Measurements from ENCODE around the gene PORCN.

Gene PORCN

DNA sequence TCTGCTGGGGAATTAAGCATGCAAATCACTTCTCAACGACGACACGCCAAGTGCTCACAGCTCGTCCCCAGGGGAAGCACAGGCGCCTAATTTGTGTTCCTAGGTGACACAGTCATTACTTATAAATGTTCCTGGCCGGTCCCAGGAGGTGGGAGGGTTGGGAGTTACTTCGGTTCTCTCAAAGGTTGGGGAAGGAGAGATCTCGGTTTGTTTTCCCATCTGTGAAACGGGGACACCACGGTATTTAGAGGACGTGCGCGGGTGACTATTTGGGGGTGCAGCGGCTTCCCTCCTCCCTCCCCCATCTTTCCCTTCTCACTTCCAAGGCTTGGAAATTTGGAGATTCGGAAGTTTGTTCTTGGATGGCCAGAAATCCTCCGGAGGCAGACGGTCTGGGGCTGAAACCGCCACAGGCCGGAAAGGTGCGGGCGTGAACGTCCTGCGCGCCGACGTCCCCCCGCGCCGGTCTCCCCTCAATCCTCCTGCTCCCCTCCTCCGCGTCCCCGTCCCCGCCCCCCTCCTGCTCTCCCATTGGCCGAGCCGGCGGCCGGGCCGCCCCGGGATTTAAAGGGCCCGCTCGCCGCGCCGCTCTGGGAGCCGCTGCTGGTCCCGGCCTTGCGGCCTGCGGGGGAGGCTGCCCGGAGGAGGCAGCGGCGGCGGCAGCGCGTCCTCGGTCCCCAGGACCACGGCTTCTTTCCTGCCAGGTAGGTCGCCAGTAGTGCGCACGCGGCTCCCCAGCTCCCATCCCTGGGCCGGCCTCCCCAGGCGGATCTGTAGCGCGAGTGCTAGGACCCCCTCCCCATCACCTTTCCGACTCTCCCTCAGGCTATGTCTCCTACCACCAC is at the start of gene PORCN:
TSS of gene PORCN (plus strand) at position 593 of the 845 bp plus-strand sequence. CDS start 829 bp downstream, outside the sequence.
- peak; percentile 79 for DNase-seq

DNA sequence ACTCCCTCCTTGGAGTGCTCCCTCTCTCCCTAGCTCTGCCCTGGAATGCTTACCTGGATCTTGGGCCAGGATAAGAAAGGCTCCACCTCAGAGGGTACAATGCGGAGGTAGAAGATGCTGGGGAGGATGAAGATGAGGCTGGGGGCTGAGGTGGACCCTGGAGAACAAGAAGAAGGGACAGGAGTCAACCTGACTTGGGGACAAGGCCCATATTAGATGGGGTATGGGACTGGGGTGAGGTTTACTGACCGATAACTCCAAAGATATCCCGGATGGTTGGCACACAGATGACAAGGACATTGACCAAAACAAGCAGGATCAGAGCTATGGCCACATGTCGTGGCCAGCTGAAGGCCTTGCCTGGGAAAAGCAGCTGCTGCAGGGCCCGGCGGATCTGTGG is 49.3 kb upstream of the PORCN start:
- no peak for DNase-seq

DNA sequence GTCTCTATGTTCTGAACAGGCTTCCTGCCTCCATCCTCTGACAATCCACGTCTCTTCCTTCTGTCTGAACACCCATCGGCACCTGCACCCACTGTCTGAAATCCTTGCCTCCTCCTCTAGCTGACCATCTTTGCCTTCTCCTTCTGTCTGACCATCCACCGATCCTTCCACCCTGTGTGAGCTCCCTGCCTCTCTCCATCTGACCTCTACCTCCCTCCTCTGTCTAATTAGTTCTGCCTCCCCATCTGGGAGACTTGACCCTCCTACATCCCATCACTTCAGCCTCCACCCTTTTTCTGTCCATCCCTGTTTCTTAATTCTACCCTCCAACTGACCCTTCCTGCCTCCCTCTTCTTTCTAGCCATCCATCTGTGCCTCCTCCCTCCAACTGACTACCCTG is 48.8 kb upstream of the PORCN start:
- DNase-seq, result no peak

DNA sequence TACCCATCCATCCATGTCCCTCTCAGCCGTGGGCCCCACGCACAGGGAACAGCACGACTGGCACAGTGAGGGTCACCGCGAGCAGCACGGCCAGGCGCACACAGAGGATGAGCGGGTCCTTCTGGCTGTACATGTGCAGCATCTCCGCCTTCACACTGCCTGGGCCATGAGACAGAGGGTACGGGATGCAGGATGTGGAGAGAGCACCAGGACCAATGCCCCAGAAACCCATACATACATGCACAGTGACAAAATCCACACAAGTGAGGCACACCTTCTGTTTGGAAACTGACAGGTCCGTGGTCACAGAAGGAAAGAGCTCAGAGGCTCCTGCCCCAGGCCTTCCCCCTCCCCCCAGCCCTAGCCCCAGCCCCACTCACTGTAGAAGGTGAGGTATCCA is 48.2 kb upstream of the PORCN start:
- DNase-seq, result no peak

DNA sequence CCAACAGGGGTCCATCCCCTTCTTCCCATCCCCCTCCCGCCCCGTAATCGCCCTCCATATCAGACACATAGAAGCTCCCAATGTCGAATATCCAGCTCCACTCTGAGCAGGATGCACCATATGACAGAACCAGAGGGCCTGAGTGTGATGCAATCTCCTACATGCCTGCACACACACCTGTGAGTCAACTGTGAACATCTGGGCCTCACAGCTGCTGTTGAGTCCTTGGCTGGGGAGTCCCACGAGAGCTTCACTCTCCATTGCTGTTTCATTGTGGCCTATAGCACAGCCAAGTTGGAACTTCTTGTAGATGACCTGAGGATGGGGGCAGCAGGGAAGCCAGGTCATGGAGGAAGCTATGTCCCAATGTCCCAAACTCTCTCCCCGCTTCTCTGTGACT is 47.0 kb upstream of the PORCN start:
- DNase-seq, result no peak

DNA sequence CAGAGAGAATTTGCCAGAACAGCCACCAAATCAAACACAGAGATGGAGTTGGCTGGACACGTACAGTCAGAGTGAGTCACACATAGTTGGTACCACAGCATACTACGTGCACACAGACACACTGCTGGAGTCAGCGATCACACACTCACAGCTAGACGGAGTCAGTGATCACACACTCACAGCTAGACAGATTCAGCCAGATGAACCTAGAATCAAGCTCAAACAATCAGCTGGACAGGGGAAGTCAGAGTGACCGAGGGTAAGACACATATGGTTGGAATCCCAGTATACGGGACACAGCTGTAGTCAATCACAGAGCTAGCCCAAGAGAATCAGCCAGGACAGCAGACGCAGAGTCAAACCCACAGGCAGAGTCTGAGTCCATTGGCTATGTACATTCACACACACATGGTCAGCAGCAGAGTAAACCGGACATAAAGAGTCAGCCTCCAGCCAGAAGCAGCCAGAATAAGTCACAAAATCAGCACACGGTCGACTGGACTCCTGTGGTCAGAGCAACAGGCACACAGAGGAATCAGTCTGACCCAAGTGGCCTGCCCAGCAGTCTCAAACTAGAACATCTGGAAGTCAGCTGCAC is 43.4 kb upstream of the PORCN start:
- no peak for DNase-seq

DNA sequence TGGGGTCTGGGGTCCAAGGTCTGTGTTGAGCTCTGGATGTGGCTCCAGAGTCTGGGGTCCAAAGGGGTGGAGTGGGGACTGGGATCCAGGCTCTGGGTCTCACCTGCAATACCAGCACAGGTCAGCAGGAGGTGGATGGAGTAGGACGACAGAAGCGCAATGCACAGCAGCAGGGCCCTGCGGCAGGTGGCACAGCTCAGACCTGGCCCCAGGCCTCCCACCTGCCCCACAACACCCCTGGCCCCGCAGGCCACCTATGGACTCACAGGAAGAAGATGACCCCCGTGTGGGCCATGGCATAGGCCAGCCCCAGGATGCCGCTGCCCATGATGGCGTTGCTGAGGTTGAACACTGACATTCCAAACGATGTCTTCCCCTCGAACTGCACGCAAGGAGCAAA is 42.1 kb upstream of the PORCN start:
- no peak for DNase-seq

DNA sequence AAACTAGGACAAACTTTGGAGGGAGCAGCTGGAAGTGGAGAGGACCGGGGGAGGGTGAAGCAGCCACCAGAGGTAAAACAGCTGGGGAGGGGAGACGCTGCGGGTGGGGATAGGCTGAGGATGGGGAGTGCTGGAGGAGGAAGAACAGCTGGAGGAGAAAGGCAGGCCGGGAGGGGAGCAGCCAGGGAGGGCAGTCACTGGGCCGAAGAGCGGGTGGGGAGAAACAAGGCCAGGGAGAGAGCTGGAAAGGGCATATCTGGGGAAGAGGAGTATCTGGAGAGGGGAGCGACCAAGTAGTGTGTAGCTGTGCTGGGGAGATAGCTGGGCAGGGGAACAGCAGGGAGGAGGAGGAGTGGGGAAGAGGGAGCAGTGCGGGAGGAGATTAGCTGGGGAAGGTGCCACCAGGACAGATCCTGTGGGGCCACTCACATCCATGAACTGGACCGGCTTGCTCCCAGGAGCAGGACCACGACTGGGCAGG is 41.5 kb upstream of the PORCN start:
- DNase-seq, result no peak

DNA sequence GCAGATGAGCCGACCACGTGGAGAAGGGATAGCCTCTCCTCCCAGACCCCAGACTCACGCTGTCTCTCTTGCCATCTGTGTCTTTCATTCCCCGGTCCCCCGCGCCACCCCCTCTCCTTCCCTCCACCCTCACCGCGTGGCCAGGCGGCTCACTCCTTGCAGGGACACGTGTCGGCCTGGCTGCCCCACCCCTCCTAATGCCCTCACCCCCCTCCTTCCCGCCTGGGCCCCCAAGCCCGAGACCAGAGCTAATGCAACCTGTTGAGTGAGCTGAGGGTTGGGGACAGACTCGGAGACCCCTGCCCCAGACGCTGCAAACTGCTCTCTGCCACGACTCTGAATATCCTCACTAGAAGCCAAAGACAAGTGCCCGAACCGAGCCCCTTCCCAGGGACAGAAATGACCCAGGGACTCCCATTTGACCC is 40.5 kb upstream of the PORCN start:
- peak; percentile 11 for DNase-seq

DNA sequence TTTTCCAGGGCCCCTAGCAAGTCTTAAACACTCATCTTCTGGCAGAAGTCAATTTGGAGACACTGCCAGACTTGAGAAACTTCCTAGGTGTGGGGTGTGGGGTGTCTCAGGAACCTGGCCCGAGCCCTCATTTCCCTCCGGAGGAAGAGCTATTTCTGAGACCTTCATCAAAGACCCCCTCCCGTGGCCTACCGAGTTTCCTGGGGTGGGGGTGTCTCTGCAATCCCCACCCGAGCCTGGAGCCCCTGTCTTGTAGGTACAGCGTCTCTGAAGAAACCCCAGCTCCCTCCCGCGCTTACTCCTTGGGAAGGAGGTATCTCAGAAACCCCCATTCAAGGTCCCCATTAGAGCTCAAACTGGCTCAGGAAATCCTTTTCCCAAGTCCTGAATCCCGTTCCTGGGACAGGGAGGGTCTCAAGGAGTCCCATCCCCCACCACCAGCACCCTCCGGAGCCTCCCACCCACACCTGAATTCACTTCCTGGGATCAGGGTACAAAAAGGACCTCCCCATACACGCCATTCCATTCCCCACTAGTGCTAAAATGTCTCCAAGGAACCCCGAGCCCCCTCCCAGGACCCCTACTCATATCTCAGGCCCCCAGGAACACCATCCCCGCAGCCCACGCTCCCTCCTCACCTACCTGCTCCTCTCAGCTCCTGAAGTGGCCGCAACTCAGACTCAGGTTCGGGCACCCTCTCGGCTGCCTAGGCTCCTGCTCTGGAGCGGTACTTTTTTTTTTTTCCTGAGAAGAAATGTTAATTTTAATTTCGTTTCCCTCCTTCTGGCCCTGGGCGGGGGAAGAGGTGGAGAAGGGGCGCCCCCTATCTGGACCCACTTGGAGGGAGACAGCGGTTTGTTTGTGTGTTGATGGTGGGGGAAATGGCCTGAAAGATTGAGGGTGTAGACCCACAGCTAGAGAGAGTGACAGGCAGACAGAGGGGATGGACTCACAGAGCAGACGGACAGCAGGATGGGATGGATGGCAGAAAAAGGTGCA is 39.8 kb upstream of the PORCN start:
- DNase-seq, result peak; percentile 28

DNA sequence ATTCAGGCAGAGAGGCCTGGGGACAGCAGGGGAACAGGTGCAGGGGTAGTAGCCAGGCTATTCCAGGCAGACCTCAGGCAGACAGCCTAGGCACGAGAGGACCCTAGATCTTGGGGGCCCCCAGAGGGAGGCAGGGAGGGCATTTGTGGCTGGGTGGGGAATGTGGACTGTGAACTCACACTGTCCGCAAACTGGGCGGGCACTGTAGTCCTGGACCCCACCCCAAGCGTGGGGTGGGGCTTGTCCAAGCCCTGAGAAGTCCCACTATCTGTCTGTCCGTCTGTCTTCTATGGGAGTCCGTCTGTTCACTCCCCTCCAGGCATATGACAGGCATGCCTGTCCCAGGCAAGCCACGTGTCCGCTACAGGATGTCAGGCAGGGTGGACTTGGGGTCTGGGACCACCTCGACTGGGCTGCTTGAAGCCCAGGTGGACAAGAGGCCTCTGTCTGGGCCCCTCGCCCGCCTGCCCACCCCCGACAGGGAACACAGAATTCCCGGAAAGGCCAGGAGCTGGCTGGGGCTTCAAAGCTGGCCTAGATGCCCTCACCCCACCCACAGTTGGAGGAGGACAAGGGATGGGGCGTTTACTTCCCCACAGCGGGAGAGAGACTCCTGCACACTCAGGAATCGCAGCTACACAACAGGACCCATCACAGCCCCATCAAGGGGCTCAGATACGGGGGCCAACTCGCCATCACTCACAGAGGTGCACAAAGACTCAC is 38.5 kb upstream of the PORCN start, which contains the start of gene SLC38A5:
TSS of gene SLC38A5 (minus strand) at position 151 of the 723 bp plus-strand sequence. CDS start 2,336 bp downstream, outside the sequence.
- DNase-seq, result no peak

DNA sequence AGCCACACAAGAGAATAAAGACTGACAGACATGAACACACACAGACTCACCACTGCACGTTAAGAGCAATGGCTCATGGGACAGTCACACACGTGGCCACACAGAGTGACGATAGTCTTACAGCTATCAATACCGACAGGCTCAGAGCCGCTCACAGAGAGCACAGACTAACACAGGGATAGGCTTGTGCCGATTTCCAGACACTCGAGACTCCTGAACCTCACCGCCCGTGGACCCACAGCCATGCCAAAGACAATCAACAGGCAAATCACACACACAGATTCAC is 38.0 kb upstream of the PORCN start:
- DNase-seq, result no peak

DNA sequence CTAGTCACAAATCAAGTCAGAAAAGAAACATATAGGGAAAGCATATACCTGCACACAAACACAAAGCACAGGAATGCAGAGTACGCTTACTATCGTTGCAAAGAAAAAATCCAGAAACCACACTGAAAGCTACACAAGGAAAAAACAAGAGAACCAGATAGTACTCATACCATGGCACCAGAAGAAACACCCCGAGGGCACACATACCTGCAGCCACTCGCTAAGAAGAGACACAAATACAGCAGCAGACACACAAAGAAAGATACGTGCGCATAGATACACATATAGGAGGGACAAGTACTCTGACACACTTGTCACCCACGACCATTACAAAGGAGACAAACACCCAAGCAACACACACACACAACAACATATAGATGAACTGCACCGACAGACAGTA is 37.3 kb upstream of the PORCN start:
- no peak for DNase-seq

DNA sequence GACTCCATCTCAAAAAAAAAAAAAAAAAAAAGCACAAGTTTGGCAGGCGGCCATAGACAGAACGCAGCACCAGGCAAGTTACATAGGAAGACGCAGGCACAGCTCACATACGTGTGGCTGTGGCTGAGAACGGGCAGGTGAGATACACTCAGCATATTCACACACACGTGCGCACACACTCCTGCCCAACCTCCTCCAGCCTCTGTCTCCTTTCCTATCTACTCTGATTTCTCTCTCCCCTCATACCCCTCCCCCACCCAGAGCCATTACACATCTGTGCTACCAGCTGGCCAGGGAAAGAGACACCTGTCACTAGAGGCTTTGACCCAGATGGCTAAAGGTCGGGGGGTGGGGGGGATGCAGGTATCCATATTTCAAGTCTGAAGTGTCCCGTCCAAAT is 36.6 kb upstream of the PORCN start:
- no peak for DNase-seq

DNA sequence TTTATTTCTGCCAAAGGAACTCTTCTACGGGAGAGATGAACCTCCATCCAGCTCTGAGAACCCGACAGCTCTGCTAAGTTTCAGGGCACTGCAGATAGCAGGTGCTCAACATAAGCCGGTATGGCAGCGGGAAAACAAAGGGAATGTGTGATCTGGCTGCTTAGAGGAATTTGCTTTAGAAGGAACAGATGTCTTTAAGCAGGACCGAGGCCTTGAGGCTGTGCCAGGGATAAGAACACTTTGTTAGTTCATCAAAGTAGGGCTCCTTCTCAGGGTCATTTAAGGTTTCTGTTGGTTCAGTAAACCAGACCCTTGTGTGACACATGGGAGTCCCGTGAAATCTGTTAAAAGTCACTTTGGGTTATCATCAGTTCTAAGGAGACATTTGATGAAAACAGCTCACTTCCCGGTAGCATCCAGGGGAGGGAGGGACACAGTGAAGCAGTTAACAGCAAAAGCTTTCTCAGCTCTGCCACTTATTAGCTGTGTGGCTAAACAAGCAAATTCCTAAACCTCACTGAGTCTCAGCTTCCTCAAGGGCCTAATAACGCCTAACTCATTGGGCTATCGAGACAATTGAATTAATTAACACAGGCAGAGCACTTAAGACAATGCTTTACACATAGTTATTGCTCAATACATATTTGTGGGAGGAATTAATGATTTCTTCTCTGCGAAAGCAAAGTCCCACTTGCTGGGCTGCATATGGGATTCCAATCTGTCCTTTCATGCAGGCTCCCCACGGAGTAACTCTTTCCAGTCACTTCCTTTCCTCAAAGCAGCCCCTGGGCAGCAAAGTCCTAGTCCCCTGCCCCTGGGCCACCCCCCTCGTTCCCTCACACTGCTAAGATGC is 35.7 kb upstream of the PORCN start:
- DNase-seq, result no peak

DNA sequence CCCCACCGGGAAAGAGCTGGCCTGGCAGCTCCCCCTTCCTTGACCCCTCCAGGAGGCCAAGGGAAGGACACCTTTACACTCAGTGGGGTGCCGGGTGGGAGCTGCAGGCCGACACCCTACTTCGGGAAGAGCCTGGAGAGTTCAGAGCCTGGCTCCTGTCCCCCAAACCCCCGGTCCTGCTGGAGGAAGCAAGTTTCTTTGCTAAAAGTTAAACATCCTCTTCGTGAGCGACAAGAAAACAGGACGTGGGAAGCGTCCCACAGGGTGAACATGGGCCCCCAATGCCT is 35.1 kb upstream of the PORCN start:
- DNase-seq, result no peak

DNA sequence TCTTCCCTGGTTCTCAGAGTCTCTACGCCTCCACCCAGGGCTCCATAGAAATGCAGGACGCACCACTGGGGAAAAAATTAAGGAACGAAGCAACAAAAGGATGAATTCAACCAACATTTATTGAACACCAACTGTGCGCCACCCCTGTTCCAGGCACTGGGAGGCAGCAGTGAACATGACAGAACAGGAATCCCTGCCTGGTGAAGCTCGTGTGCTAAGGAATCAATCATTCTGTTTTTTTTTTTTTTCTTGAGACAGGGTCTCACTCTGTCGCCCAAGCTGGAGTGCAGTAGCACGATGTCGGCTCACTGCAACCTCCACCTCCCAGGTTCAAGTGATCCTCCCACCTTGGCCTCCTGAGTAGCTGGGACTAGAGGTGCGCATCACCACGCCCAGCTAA is 34.7 kb upstream of the PORCN start:
- DNase-seq, result no peak

DNA sequence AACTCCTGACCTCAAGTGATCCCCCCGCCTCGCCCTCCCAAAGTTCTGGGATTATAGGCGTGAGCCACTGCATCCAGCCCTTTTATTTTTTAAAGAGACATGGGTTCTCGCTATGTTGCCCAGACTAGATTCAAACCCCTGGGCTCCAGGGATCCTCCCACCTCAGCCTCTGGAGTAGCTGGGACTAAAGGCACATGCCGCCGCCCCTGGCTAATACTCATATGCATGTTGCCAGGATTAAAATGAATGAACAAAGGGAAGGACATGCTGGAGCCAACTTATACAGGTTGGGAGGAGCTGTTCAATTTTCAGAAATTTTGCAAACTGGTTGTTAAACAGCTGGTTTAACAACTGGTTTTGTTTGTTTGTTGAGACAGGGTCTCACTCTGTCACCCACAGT is 34.2 kb upstream of the PORCN start:
- DNase-seq, result no peak

DNA sequence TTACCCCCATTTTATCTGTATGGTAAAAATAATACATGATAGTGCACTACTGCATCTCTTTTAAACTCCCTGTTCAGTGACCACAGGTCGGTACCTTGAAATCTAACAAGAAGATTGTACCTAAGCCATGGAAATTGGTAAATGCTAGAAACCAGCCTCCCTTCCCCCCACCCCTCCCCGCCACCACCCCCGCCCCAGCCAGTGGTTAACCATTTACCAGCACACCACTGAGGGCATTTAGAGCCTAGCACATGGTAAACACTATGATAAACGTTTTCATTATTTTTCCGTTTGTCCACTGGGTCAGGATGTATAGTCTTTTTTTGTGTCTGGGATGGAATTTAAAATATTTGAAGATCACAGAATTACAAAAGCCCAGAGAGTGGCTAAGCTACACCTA is 33.5 kb upstream of the PORCN start:
- DNase-seq, result no peak

DNA sequence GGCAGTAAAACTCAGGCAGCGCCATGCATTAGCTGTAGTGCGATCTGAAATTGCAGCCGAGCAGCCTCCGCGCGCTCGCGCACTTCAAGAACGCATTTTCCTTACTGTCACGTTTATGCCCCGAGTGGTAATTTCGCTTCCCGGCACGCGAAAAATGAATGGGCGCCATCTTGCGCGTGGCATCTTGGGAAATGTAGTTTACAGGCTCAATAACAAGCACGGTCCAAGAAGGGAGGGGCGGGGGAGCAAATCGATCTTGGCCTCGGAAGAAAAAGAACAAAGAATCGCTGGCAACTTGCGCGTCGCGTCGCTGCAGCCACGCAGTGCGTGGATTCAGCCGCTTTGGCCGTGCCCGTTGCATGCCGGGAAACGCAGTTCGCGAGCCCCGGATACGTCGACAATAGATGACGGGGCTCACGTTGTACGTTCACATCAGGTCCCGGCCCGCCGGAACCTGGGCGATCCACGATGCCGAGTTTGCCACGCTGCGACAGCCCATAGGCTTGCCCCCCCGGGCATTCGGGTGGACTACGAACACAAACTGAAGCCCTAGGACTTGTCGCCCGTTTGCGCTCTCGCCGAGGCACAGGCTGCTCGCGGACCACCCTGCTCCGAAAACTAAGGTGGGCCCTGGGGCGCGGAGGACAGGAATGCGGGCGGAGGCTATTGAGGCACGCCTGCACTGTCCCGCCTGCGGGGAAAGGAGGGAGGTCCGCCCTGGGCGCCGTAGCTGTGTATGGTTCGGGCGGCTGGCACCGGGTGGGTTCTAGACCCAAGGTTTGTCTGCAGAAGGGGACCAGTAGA is 32.8 kb upstream of the PORCN start, which contains the start of gene FTSJ1:
TSS of gene FTSJ1 (plus strand) at position 426 of the 804 bp plus-strand sequence. CDS start 1,849 bp downstream, outside the sequence.
- peak; percentile 94 for DNase-seq

DNA sequence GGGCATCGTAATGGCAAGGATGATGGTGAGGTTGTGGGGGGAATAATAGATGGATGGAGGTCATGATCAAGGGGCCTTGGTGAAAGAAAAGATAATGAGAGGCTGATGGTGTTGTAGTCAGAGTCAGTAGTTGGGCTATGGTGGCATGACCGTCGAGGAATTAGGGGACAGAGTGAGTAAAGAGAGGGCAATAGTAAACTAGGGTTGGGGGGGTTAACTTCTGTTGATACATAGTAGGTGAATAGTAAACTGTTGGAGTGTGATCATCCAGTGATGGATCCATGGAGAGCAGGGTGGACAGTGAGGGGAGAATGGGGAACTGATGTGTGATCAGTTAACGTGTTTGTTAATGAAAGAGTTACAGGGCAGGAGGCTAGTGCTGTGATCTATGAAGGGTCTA is 31.9 kb upstream of the PORCN start:
- DNase-seq, result no peak
